Effector CD8-positive, alpha-beta T cell (primary cell): Measurements from ENCODE around the gene ENTPD2.
"Not testable (repeated sequence)": the region's sequence is repeated elsewhere in the genome, so short reads cannot be mapped to it uniquely, and the experiment has no call there.

ENCODE experiments used
- DNase-seq: peaks from one replicate; lab custom pipeline; 2025; lab: John Stamatoyannopoulos, UW

The ENTPD2 gene

DNA sequence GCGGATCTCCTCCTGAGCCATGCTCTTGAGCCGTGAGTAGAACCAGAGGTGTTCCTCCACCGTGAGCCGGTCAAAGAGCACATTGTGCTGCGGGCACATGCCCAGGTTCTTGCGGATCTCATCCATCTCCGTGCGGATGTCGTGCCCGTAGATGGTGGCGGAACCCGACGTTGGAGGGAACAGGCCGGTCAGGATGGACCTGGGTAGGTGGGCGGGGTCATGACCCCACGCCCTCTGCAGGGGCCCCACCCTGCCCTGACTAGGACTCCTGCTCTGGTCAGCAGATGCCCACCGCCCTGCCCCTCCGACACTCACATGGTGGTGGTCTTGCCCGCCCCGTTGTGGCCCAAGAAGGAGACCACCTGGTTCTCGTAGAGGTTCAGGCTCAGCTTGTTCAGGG is 37.9 kb downstream of the ENTPD2 start:
- DNase-seq = no peak

DNA sequence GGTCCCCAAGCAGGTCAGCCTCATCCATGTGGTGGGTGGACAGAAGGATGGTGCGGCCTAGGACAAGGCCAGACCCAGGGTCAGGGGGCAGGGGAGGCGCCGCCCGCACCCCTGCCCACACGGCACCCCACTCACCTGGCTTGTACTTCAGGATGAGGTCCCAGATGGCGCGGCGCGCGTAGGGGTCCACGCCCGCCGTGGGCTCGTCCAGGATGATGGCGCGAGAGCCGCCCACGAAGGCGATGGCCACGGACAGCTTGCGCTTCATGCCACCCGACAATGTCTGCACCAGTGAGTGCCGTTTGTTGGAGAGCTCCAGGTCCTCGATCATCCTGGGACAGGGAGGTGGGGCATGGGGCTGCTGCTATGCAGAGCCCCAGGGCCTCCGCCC is 38.3 kb downstream of the ENTPD2 start:
- no peak for DNase-seq

DNA sequence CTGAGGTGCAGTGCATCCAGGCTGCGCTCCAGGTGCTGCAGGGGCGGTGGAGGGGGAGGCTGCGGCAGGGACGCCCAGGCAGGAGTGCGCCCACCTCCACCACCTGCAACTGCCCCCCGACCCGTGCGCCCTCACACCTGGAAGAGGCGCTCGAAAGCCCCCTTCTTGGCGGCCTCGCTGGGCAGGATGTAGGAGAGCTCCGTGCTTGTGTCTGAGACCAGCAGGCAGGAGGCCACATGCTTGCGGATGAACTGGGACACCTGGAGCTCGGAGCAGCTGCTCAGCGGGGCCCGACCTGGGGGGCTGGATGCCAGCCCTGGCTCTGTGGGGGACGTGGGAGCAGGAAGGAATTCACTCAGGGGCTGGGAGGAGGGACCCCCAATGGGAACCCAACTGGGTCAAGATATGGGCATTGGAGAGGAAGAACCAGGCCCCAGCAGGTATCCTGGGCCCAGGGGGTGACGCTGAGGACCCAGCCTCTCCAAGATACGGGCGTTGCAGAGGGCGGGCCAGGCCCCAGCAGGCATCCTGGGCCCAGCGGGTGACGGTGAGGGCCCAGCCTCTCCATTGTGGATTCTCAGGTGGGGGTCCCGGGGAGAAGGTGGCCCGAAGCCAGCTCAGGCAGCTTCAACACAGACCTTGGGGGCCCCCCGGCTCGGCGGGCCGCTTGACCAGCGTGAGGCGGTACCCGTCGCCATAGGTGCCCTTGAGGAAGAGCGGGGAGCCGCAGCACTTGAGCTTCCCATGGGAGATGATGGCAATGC is 38.9 kb downstream of the ENTPD2 start:
- DNase-seq = no peak

DNA sequence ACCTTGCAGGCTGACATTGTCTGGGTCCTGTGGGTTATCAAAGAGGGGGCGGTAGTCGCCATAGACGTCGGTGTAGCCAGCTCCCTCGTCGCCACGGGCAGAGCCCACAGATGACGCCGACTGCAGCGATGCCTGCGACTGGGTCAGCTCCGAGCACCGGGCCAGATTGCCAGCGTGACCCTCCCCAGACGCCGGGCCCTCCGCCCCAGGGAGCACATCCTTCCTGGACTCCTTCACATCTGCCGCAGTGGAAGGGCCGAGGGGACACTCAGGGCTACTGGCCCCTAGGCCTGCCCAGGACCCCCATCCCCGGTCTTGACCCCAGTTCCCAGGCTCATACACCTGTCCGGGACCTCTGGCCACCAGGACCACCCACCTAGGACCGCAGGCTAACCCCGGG is 39.7 kb downstream of the ENTPD2 start:
- no peak for DNase-seq

DNA sequence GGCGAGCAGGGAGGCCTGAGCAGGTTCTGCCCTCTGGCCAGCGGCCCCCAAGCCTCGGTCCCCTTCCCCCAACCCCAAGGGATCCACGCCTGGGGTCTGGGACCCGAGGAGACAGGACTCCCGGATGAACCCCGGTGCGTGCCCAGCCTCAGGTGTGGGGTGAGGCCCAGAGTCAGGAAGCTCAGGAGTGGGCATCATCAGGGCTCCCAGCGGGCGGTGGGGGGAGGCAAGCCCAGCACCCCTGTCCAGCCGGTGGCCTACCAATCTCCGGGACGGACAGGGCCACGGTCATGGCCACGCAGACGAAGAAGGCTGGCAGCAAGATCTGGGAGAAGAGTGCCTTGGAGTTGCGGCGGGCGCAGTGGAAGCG is 40.3 kb downstream of the ENTPD2 start:
- no peak for DNase-seq

DNA sequence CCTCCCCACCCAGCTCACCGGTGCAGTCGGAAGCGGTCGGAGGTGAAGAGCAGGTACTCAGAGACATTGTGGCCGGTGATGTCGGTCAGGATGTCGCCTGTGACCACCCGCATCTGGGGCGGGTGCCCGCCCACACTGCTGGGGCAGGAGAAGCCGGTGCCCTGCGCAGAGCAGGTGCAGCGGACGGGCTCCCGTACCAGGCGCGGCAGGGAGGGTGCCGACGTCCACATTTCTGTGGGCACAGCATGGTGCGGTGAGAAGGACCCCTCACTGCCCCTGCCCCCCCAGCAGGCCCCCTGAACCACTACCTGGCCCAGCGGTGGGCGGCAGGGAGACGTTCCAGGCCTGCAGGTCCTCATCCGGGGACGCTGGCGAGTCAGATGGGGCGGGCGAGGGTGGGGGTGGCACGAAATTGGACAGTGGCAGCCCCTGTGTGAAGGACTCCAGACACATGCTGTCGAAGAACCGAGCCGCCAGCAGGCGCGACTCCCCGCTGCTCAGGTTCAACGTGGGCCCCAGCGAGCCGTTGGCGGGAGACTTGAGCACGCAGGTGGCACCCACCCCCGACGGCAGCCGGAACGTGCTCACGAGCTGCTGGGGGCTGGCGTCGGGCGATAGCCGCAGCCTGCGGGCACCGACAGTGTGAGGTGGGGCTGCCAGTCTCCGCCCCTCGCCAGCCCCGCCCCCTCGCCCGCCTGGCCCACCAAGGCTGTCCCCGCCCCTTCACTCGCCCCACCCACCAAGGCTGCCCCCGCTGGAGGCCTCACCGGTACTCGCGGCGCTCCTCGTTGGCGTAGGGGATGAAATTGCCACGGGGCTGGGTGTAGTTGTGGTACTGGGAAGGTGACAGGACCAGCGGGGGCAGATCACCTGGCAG is 40.9 kb downstream of the ENTPD2 start:
- no peak for DNase-seq

DNA sequence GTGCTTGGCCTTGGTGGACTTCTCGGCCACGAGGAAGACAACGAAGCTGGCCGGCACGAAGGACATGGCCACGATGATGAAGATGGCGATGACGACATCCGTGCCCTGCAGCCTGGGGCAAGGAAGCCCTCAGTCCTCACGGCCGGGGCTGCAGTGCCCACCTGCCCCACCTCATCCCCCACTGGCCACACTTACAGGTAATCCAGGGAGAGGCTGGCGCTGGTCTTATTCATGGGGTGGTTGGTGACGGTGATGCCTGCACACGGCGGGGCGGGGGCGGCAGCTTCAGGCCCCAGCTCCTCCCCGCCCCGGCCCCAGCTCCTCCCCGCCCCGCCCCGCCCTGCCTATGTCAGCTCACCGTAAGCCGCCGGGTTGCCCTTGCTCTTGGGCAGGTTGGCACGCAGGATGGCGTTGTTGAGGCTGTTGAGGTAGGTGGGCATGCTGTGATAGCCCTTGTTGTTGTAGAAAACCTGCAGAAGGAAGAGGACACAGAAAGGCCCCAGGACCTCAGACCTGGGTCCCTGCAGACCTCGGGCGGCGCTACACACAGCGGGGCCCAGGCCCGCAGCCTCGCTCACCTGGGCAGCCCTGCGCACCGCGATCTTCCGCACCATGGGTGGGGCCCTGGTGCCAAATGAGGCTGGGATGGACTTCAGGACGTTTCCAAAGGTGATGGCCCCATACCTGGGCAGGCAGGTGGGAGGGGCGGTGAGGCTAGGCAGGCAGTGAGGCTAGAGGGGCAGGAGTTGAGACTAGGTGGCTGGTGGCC is 41.8 kb downstream of the ENTPD2 start:
- DNase-seq = no peak

DNA sequence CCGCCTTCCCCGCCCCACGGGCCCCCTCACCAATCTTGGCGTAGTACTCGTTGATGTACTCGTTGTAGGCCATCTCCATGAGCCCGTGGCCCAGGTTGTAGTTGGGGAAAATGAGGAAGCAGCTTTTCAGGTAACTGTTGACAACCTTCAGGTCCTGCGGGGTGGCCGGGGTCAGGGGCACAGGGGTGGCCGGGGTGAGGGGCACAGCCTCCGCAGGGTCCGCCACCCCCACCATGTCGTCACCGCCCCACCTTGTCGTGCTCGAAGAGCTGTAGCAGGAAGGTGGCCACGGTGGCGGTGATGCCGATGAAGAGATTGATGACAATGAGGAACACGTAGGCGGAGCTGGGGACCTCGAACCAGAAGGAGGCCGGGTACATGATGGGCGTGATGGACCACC is 42.7 kb downstream of the ENTPD2 start:
- DNase-seq = no peak

DNA sequence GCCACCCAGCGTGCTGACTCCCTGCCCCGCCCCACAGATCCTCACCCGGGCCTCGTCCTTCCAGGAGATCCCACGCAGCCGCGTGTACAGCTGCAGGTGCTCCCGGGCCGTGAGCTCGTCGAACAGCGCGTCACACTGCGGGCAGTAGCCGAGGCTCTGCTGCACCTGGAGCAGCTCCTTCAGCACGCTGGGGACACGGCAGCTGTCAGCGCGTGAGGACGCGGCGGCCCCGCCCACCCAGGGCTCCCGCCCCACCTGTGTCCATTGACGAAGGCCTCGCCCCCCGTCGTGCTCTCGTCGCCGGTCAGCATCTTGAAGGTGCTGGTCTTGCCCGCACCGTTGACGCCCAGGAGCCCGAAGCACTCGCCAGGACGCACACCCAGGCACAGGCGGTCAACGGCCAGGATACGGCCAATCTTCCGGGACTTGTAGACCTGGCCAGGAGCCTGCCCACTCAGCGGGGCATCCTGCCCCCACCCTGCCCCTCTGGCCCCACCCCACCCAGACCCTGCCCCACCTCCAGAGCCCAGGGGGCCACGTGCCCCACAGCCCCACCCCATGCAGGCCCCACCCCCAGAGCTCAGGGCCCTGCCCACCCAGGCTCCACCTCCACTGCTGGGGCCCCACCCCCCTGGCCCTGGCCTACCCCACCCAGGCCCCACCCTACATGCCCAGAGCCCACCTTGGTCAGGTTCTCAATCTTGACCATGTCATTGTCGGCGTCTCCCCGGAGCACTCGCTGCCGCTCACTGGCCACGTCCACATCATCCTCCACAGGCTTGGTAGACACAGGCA is 43.7 kb downstream of the ENTPD2 start:
- no peak for DNase-seq

DNA sequence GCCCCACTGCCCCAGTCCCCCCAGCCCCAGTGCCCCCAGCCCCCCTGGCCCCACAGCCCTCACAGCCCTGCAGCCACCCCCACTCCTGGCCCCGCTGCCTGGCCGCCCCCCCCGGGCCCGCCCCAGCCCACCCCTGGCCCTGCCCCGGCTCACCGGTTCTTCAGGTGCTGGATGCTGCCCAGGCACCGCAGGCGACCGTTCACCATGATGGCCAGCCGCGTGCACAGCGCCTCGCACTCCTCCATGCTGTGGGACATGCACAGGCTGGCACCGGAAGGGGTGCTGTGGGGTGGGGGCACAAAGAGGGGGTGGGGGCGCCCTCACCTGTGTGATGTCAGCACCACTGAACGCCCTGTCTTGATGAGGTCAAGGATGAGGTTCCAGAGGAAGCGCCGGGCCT is 44.6 kb downstream of the ENTPD2 start:
- no peak for DNase-seq

DNA sequence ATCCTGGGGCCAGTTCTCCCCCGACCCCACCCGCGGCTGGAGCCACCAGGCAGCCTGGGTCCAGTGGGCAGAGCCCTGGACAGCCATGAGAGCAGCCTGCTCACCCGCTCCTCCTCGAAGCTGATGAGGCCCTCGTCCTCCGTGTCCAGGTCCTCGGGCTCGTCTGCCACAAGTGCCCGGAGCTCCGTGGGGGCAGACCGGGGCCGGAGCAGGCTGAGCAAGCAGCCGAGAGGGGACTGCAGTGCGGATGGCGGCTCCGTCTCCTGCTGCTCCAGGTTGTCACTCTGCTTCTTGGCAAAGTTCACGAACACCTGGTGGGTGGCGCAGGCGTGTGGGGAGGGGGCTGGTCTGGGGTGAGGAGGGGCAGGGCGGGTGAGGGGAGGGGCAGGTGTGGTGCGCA is 45.5 kb downstream of the ENTPD2 start:
- no peak for DNase-seq

DNA sequence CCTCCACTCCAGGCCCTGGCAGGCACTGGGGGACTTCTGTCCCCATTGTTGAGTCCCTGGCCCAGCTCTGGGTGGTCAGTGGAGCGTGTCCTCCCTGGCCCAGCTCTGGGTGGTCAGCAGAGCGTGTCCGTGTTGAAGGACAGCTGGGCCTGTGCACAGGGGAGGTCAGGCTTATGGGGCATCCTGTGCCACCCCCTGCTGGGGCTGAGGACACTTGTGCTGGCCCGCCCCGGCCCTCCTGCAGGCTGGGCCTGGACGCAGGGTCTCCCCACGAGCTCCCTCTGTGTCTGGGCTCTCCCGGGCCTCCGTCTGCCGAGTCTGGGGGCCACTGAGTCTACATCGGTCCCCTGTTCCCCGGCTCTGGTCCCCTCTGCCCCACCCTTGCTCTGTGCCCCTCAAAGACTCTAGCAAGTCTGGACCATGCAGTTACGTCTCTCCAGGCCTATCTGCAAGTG is 46.0 kb downstream of the ENTPD2 start:
- no peak for DNase-seq

DNA sequence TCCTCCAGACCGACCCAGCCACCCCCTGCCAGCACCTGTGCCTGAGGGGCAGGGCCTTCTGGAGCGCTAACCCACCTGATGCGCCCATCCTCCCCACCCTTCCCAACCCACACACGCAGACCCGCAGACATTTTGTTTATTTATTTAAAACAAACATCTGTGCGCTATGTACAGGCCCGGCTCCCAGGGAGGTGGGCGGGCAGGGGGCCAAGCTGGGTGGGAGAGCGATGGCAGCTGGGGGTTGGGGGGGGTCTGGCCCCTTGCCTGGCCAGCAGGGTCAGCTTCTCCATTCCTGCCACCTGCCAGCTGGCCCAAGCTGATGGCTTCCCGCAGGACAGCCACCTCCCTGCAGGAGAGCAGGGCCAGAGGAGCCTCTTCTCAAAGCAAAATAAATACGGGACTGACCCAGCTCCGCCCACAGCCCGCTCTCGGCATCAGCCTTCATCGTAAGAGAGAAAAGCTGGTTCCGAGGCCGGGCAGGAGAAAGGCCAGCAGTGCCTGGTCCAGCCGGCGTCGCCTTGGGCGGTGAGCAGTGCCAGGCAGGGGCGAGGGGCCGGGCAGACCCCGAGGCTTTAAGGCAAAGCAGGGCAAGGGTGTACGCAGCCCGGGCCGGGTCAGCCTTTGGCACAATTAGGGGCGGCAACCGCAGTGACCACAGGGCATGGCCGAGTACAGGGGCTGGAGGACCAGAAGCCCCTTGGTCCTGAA is 46.6 kb downstream of the ENTPD2 start:
- DNase-seq = no peak

DNA sequence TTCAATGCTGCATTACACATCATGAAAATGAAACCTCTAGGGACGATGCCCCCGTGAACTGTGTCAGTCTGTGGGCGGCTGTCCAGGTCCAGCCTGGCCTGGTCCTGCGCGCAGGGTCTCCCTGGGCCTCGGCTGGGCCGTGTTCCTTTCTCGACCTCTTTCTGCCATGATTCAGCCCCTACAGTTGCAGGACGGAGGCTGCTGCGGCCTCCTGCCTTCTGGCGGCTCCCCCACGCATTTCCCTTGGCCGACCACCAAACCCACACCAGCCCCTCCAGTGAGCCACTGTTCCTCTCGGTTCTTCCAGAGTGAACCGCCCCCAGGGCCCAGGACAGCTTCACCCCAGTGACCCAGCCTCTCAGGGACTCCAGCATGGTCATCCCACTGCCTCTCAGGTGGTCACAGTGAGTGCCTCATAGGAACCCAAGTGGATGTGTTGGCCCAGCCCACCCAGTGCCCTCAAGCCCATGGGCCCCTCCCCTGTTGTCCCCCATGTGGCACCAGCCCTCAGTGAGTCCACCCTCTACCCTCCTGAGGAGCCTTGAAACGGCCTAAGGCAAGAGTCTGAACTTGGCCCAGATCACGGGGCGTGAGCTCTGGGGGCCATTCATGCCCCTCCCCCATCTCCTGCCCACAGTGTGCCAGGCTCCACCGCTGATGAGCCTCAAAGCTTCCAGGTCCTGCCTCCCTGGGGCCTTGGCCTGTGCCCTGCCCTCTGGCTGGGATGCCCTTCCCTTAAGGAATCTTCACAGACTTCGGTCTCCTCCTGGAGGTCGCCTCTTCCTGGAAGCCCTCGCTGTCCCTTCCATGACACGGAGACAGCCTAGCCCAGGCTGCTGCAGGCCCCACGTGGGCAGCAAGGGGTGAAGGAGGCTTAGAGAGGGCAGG is 47.5 kb downstream of the ENTPD2 start:
- no peak for DNase-seq

DNA sequence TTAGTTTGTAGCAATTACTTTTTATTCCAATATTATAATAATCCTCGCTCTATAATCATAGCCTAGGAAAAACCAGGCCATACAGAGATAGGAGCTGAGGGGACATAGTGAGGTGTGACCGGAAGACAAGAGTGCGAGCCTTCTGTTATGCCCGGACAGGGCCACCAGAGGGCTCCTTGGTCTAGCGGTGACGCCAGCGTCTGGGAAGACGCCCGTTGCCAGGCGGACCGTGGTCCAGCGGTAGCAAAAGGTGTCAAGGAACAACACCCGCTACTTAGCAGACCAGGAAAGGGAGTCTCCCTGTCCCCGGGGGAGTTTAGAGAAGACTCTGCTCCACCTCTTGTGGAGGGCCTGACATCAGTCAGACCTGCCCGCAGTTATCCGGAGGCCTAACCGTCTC is 49.6 kb downstream of the ENTPD2 start:
- DNase-seq = not testable (repeated sequence)

DNA sequence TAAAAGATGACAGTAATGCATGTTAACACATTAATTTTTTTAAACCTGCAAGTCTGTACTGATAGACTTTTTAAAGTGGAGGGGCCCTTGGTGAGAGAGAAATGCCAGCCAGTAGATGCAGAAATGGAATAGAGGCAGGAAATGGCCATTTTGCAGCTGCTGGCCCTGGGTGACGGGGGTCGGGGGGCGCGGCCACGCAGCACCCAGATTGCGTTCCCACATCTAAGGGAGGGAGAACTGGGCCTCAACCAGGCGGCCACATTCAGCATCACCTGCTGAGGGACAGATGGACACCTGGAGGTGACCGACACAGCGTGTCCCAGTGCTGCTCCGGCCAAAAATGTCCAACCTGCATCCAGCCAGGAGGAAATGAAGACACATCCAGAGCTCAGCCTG is 51.2 kb downstream of the ENTPD2 start:
- DNase-seq = no peak

DNA sequence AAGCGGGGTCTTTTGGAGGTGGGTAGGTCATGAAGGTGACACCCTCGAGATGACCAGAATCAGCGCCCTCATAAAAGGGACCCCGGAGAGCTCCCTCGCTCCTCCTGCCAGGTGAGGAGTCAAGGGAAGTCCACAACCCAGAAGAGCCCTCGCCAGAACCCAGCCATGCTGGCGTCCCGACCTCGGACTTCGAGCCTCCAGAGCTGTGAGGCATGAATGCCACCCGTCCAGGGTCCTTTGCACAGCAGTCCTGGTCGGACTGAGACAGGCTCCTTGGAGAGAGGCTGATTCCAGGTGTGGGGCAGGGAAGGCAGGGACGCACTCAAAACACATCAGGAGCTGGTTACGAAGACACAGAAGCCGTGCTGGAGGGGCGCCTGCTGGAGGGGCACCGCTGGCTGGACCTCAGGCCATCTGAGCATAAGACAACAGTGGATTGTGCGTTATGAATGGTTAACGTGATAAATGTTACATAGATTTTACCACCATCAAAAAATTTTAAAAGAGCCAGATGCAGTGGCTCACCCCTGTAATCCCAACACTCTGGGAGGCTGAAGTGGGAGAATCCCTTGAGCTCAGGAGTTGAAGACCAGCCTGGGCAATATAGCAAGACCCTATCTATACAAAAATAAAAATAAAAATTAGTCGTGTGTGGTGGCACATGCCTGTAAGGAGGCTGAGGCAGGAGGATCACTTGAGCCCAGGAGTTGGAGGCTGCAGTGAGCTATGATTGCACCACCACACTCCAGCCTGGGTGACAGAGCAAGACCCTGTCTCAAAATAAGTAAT is 51.8 kb downstream of the ENTPD2 start:
- no peak for DNase-seq

DNA sequence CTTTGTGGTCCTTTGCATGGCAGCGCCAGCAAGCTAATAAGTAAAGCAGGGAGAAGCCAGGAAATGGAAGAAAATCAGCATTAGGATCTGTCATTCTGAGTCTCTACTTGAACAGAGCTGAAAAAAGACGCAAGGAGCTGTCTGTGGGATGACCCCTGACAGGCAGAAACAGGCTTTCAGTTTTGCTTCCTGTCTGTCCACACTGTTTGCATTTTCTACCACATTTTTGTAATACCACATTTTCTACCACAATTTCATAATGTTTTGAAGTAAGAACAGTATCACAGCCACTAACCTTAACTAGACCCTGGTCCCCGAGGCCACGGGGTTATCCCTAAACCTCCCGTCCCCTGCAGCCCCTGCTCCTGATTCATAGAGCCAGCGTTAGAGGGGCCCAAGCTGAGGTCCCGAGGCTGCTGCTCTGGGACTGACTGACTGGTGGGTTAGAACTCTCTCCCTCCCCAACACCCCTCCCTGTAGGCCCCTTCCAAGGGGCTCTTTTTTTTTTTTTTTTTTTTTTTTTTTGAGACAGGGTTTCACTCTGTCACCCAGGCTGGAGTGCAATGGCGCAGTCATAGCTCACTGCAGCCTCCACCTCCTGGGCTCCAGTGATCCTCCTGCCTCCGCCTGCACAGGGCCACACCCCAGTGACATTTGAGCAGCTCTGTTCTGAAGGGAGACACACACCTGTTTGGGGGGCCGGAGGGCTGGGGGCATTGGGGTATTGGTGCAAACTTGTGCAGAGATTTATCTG is 53.5 kb downstream of the ENTPD2 start:
- DNase-seq = no peak
